Naive thymus-derived CD8-positive, alpha-beta T cell (primary cell): ENCODE measurements around the gene ENO1. TPM values are rescaled to one million over a fixed set of nuclear protein-coding genes. Genes with fewer than 3 reads are reported as not detected.
"Not testable (repeated sequence)": the region's sequence is repeated elsewhere in the genome, so short reads cannot be mapped to it uniquely, and the experiment has no call there.

ENCODE experiments used
- ATAC-seq, 2 donors: fragments of 150-1000 bp; cut with Tn5 transposase in 1 of 2; sonication (Bioruptor Pico), chemical (Tn5 transposase) in 1 of 2; 1 replicate in 1 of 2; 2 replicates in 1 of 2; pipeline ENCODE4 v1.10.0; 2021; ENCODE audit warnings: mild to moderate bottlenecking in 2 of 2, moderate library complexity in 2 of 2
- POLR2A ChIA-PET: fragments of 350-600 bp; sonication (Branson Sonifier 250); formaldehyde crosslinking; loops from one replicate; lab custom pipeline; 2021; ENCODE audit warnings: antibody characterized with exemption; lab: Charles Lee
- DNase-seq, 10 donors: peaks; one replicate each; pipeline versions ENCODE4 v3.0.0 to v3.0.0-alpha.2; 2020 to 2022
- H3K27ac Mint-ChIP-seq, 10 donors: one replicate each; pipeline ENCODE4 v1.8.0; 2020 to 2022; ENCODE audit warnings: mild to moderate bottlenecking in 10 of 10, mixed read lengths in 10 of 10, moderate library complexity in 4 of 10, inconsistent platforms in 1 of 10
- H3K27me3 Mint-ChIP-seq, 5 donors: one replicate each; pipeline ENCODE4 v1.8.0; 2021 to 2022; ENCODE audit warnings: mixed read lengths in 5 of 5
- H3K36me3 Mint-ChIP-seq, 3 donors: one replicate each; pipeline ENCODE4 v1.8.0; 2020 to 2022; ENCODE audit warnings: mixed read lengths in 3 of 3, mild to moderate bottlenecking in 2 of 3, inconsistent platforms in 1 of 3
- H3K4me1 Mint-ChIP-seq, 4 donors: one replicate each; pipeline ENCODE4 v1.8.0; 2021 to 2022; ENCODE audit warnings: mixed read lengths in 4 of 4
- H3K4me3 Mint-ChIP-seq, 10 donors: one replicate each; pipeline ENCODE4 v1.8.0; 2020 to 2022; ENCODE audit warnings: mild to moderate bottlenecking in 10 of 10, mixed read lengths in 10 of 10, moderate library complexity in 6 of 10, inconsistent platforms in 1 of 10
- H3K9me3 Mint-ChIP-seq, 9 donors: one replicate each; pipeline ENCODE4 v1.8.0; 2020 to 2022; ENCODE audit warnings: mixed read lengths in 9 of 9, mild to moderate bottlenecking in 3 of 9, inconsistent platforms in 1 of 9, moderate library complexity in 1 of 9
- polyA plus RNA-seq, 3 donors: library from polyadenylated mRNA; unstranded; fragments of 300-500 nt; fragmentation: Illumina TruSeq; gene quantifications; one replicate each; pipeline ENCODE4 v1.2.3, GENCODE V29; 2021
- total RNA-seq, 8 experiments: library from RNA in 2 of 8; stranded (reverse) in 2 of 8; gene quantifications; one replicate each; pipeline ENCODE4 v1.2.3 and lab custom pipeline; 2021 to 2026

ENO1 gene
- total and polyA plus RNA-seq, 5 experiments from 2014 or later = 225 to 1,190 (median 873) TPM

DNA sequence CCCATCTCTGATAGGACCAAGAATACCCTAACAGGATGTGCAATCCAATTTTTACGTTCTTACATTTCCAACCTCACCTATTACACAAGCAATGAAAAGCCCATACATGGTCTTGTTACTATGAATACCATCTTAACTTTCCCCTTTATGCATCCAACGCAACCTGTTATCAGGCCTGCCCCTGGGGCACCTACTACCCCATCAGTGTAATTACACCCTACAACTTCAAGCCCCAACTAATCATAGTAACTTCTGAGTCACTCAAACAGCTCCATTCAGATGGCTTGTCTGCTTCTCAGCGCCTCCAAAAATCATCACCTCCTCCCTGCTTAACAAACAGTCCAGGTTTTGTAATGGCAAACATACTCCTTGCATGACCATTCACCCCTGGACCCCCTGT, 18.3 kb upstream of the ENO1 start:
- POLR2A ChIA-PET = interaction anchor here (1.3 kb wide), 1 partner anchor 10 kb away, joined by 4 read pairs; no protein-coding TSS in a partner anchor
- not testable (repeated sequence) for H3K4me3 Mint-ChIP-seq, H3K36me3 Mint-ChIP-seq, ATAC-seq, H3K27ac Mint-ChIP-seq, H3K9me3 Mint-ChIP-seq, DNase-seq, H3K27me3 Mint-ChIP-seq
- H3K4me1 Mint-ChIP-seq = peaks cover 0 to 32% (median 25%) of the 10 kb centered on the region in 4 donors

GRCh38 chr1:8892026-8892425, 13.5 kb upstream of the ENO1 start:
- no peaks in the 10 kb centered on the region for H3K27me3 Mint-ChIP-seq
- no peak for ATAC-seq
- DNase-seq = no peak
- H3K4me1 Mint-ChIP-seq = peaks cover 0 to 2% (median under 1%) of the 10 kb centered on the region in 4 donors
- no peaks in the 10 kb centered on the region for H3K9me3 Mint-ChIP-seq
- H3K4me3 Mint-ChIP-seq = no peak overlapping the region
- POLR2A ChIA-PET = no interaction called here
- peaks cover 0 to 9% (median 0%) of the 10 kb centered on the region in 3 donors for H3K36me3 Mint-ChIP-seq
- H3K27ac Mint-ChIP-seq = peak overlapping the region in 1 of 10 donors; percentile 38

DNA sequence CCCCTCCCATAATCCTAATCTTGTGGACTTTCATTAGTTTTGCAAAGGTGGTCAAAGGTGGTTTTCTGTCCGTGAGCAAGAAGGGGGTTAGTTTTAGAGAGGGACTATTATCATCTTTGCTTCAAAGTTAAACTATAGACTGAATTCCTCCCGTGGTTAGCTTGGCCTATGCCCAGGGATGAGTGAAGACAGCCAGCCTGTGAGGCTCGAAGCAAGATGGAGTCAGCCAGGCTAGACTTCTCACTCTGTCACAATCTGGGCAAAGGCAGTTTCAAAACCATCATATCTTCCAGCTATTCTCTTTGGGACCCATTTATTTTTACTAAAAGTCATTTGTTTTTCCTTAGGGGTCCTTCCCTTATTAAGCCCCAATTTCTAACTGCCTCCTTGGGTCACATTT, 12.9 kb upstream of the ENO1 start:
- H3K9me3 Mint-ChIP-seq = no peaks in the 10 kb centered on the region
- POLR2A ChIA-PET = interaction anchor here (1.6 kb wide), 1 partner anchor 8 kb away, joined by 3 read pairs; no protein-coding TSS in a partner anchor
- H3K36me3 Mint-ChIP-seq = peaks cover 0 to 9% (median 0%) of the 10 kb centered on the region in 3 donors
- no peaks in the 10 kb centered on the region for H3K27me3 Mint-ChIP-seq
- H3K4me3 Mint-ChIP-seq = no peak overlapping the region
- H3K4me1 Mint-ChIP-seq = peaks cover 0 to 2% (median under 1%) of the 10 kb centered on the region in 4 donors
- H3K27ac Mint-ChIP-seq = peak overlapping the region in 4 of 10 donors; percentile 25 to 42 (median 38)
- DNase-seq = no peak
- no peak for ATAC-seq

DNA sequence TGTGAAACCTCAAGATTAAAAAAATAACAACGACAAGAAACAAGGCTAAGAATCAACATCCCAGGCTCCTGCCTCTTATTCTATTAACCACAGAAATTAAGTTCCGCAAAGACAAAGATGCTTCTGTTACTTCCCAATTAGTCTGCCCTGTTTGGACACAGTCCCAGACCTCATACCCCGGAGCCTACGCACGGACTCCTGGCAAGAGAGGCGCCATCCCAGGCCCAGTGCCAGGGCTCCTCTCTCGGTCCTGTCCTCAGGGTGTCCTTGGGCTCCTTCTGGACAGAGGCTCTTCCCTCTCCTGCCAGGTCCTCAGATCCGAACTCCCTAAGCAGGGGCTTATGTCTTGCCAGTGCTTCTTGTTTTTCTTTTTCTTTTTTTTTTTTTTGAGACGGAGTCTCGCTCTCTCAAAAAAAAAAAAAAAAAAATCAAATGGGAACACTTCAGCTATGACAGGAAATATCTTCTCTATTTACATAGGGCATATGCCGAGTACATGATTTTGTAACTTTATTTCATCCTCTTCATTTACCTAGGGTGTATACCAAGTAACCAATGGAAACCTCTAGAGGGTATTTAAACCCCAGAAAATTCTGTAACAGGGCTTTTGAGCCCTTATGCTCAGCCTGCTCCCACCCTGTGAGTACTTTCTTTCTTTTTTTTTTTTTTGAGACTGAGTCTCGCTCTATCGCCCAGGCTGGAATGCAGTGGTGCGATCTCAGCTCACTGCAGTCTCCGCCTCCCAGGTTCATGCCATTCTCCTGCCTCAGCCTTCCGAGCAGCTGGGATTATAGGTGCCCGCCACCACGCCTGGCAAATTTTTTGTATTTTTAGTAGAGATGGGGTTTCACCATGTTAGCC, 11.7 kb upstream of the ENO1 start:
- H3K27ac Mint-ChIP-seq = no peak overlapping the region
- ATAC-seq = no peak

GRCh38 chr1:8889103-8889846, 10.8 kb upstream of the ENO1 start:
- no peaks in the 10 kb centered on the region for H3K9me3 Mint-ChIP-seq
- H3K27me3 Mint-ChIP-seq = no peaks in the 10 kb centered on the region
- peaks cover 0 to 2% (median under 1%) of the 10 kb centered on the region in 4 donors for H3K4me1 Mint-ChIP-seq
- H3K4me3 Mint-ChIP-seq = no peak overlapping the region
- H3K36me3 Mint-ChIP-seq = peaks cover 0 to 6% (median 0%) of the 10 kb centered on the region in 3 donors
- peak overlapping the region in 2 of 10 donors; percentile 5 to 15 for H3K27ac Mint-ChIP-seq
- DNase-seq (no peak), ATAC-seq (no peak)
- POLR2A ChIA-PET = no interaction called here

More for the DNA sequence above, 11.7 kb upstream of the ENO1 start:
- Mint-ChIP-seq H3K27me3 (no peaks in the 10 kb centered on the region), H3K4me1 (peaks cover 0 to 2% (median under 1%) of the 10 kb centered on the region in 4 donors), H3K4me3 (no peak overlapping the region), H3K9me3 (no peaks in the 10 kb centered on the region), H3K36me3 (peaks cover 0 to 9% (median 0%) of the 10 kb centered on the region in 3 donors)
- DNase-seq = no peak
- POLR2A ChIA-PET = interaction anchor here (0.7 to 1.6 kb wide), 2 partner anchors 9 to 311 kb away, joined by 3 read pairs; no protein-coding TSS in a partner anchor

DNA sequence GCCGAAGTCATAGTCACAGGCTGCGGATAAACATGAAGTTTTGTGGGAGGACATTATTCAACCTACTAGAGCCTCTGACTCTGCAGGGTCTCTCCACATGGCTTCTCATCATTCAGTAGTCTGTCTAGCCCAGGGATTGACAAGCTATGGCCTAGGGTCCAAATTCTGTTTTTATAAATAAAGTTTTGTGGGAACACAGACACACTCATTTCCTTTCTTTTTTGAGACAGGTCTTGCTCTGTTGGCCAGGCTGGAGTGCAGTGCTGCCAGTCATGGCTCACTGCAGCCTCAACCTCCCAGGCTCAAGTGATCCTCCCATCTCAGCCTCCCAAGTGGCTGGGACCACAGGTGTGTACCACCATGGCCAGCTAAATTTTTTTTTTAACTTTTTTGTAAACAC, 8.1 kb upstream of the ENO1 start:
- POLR2A ChIA-PET = interaction anchor here (1.2 to 2.7 kb wide), 3 partner anchors 8 to 12 kb away, joined by 4 to 12 read pairs (median 9); partner anchors contain the start of gene ENO1
- no peaks in the 10 kb centered on the region for H3K27me3 Mint-ChIP-seq

GRCh38 chr1:8886031-8886524, 7.6 kb upstream of the ENO1 start:
- not testable (repeated sequence) for H3K4me3 Mint-ChIP-seq, H3K27me3 Mint-ChIP-seq, H3K4me1 Mint-ChIP-seq, ATAC-seq, H3K9me3 Mint-ChIP-seq, H3K36me3 Mint-ChIP-seq, DNase-seq
- peak overlapping the region in 2 of 10 donors; percentile 25 to 61 for H3K27ac Mint-ChIP-seq
- POLR2A ChIA-PET = interaction anchor here (1.2 to 2.7 kb wide), 3 partner anchors 8 to 11 kb away, joined by 4 to 12 read pairs (median 9); partner anchors contain the start of gene ENO1

More for the DNA sequence above, 8.1 kb upstream of the ENO1 start:
- DNase-seq (no peak), ATAC-seq (no peak)
- H3K36me3 Mint-ChIP-seq = no peaks in the 10 kb centered on the region
- peaks cover 0 to 2% (median 1%) of the 10 kb centered on the region in 4 donors for H3K4me1 Mint-ChIP-seq
- no peak overlapping the region for H3K27ac Mint-ChIP-seq
- no peak overlapping the region for H3K4me3 Mint-ChIP-seq
- H3K9me3 Mint-ChIP-seq = no peaks in the 10 kb centered on the region

DNA sequence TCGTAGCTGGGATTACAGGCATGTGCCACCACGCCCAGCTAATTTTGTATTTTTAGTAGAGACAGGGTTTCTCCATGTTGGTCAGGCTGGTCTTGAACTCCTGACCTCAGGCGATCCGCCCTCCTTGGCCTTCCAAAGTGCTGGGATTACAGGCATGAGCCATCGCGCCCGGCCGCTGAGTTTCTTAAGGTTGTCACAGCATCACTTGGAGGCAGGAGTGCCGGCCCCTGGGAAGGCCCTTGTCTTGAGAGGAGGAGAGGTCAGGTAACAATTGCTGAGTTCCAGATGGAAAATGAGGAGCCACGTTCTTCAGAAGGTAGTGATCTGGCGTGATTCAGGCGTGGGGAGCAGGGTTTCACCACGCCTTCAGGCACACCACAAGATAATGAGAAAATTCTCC, 5.6 kb upstream of the ENO1 start:
- Mint-ChIP-seq H3K27ac (peak overlapping the region in 1 of 10 donors; percentile 33), H3K4me1 (peaks cover 5 to 17% (median 15%) of the 10 kb centered on the region in 4 donors)
- ATAC-seq, H3K27me3 Mint-ChIP-seq, H3K4me3 Mint-ChIP-seq, DNase-seq, H3K36me3 Mint-ChIP-seq, H3K9me3 Mint-ChIP-seq: not testable (repeated sequence)
- POLR2A ChIA-PET = interaction anchor here (0.6 to 1.2 kb wide), 5 partner anchors 18 to 1760 kb away, joined by 3 to 6 read pairs (median 3); no protein-coding TSS in a partner anchor

DNA sequence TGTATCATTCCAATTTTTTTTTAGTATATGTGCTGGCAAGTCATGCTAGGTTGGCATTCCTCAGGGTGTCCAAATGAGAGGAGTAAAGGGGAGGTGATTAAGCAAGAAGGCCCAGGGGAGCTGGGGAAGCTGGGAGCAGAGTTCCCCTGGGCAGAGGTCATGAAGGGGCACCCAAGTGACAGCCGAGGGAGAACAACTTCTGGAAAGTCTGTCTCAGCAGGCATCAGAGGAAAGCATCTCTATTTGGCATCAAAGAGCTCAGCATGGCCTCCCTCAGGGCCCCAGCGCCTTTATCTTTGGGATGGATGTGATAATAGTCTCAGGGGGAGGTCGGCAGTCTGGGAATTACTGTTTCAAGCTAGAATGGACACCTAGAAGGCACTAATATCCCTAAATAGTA, 5.0 kb upstream of the ENO1 start:
- Mint-ChIP-seq H3K27ac (no peak overlapping the region), H3K36me3 (no peaks in the 10 kb centered on the region), H3K9me3 (no peaks in the 10 kb centered on the region), H3K4me3 (no peak overlapping the region), H3K27me3 (no peaks in the 10 kb centered on the region), H3K4me1 (peaks cover 5 to 20% (median 15%) of the 10 kb centered on the region in 4 donors)
- ATAC-seq (no peak), DNase-seq (no peak)
- POLR2A ChIA-PET = interaction anchor here (0.6 to 1.0 kb wide), 5 partner anchors 22 to 1760 kb away, joined by 3 to 6 read pairs (median 3); no protein-coding TSS in a partner anchor

DNA sequence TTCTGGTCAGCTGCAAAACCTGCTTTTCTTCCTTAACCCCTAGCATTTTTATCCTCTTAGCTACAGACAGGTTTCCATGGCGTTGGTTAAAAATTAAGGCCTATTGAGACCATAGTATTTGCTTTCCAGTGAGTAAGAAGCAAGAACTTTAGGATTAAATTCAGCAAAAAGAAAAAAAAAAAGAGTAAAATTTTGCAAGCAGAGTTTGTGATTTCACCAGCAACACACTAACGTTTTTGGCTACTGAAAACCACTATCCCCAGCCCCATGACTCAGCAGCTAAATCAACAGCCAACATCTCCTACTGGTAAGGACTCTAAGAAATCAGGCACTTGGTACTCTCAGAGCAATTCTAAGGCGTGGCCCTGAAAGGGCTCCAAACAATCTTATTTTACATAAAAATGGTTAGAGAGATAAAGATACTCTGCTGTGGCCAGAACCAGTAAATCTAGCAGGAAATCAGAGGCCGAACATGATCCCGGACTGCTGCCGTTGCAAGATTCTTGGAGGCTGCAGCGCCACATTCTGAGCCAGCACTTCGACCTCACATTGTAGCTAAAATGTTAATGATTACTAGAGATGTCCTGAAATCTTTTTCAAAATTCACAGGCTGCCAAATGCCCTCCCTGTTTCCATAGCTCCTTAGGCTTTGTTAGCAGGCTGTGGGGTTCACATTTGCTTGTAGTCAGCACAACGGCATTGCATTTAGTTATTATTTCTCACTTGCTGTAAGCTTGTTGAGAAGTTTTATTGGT, 1.6 kb upstream of the ENO1 start:
- Mint-ChIP-seq H3K36me3 (peaks cover 0 to 15% (median 6%) of the 10 kb centered on the region in 3 donors), H3K4me1 (peaks cover 9 to 39% (median 34%) of the 10 kb centered on the region in 4 donors), H3K27me3 (no peaks in the 10 kb centered on the region), H3K9me3 (no peaks in the 10 kb centered on the region), H3K27ac (peak overlapping the region; percentile 87 to 98 (median 96)), H3K4me3 (peak overlapping the region; percentile 15 to 94 (median 90))
- POLR2A ChIA-PET = interaction anchor here (0.6 to 1.4 kb wide), 3 partner anchors 45 to 125 kb away, joined by 3 to 5 read pairs (median 3); no protein-coding TSS in a partner anchor
- ATAC-seq (no peak), DNase-seq (no peak)

GRCh38 chr1:8879464-8879921, 1.0 kb upstream of the ENO1 start:
- Mint-ChIP-seq H3K27ac (peak overlapping the region; percentile 87 to 98 (median 96)), H3K9me3 (no peaks in the 10 kb centered on the region), H3K27me3 (no peaks in the 10 kb centered on the region), H3K4me1 (peaks cover 12 to 45% (median 40%) of the 10 kb centered on the region in 4 donors), H3K4me3 (peak overlapping the region; percentile 79 to 94 (median 90)), H3K36me3 (peaks cover 0 to 21% (median 6%) of the 10 kb centered on the region in 3 donors)
- DNase-seq (no peak), ATAC-seq (no peak)
- POLR2A ChIA-PET = interaction anchor here (0.6 to 2.9 kb wide), 15 partner anchors 8 to 455 kb away, joined by 3 to 27 read pairs (median 13); no protein-coding TSS in a partner anchor
